Activated T-helper 2 cell treated with anti-CD3 and anti-CD28 coated beads, Interferon-gamma antibody, Interleukin-2, Interleukin-4, amounts not matched to agents 10 μg/mL and 5 μg/mL and 100 μg/mL, durations not matched to agents 14 hours and 24 hours and 36 hours (primary cell): ENCODE measurements around the gene FTSJ3. TPM values are rescaled to one million over a fixed set of nuclear protein-coding genes. Genes with fewer than 3 reads are reported as not detected.

Source experiments
- DNase-seq: peaks from one replicate; pipeline ENCODE4 v3.0.0; 2021; ENCODE audit warnings: low spot score
- H3K27ac Mint-ChIP-seq: one replicate; pipeline ENCODE4 v1.8.0; 2021; ENCODE audit warnings: mixed read lengths
- H3K27me3 Mint-ChIP-seq: one replicate; pipeline ENCODE4 v1.8.0; 2021; ENCODE audit warnings: low read depth, mixed read lengths
- H3K36me3 Mint-ChIP-seq: one replicate; pipeline ENCODE4 v1.8.0; 2021; ENCODE audit warnings: low read depth, mixed read lengths
- H3K4me1 Mint-ChIP-seq: one replicate; pipeline ENCODE4 v1.8.0; 2021; ENCODE audit warnings: low read depth, mixed read lengths
- H3K4me3 Mint-ChIP-seq: one replicate; pipeline ENCODE4 v1.8.0; 2021; ENCODE audit warnings: low read depth, mild to moderate bottlenecking, moderate library complexity, mixed read lengths
- H3K9me3 Mint-ChIP-seq: one replicate; pipeline ENCODE4 v1.8.0; 2021; ENCODE audit warnings: mixed read lengths
- intact Hi-C: fragments of 100-400 bp; cut with micrococcal nuclease; formaldehyde crosslinking; loops from one replicate; pipeline ENCODE4 v1.15.1; 2023
- total RNA-seq: library from RNA; stranded (reverse); gene quantifications from 2 replicates; pipeline ENCODE4 v1.2.3, GENCODE V29; 2022

Gene FTSJ3
- total RNA-seq, 1 donor from 2014 or later: 80.7 TPM

DNA sequence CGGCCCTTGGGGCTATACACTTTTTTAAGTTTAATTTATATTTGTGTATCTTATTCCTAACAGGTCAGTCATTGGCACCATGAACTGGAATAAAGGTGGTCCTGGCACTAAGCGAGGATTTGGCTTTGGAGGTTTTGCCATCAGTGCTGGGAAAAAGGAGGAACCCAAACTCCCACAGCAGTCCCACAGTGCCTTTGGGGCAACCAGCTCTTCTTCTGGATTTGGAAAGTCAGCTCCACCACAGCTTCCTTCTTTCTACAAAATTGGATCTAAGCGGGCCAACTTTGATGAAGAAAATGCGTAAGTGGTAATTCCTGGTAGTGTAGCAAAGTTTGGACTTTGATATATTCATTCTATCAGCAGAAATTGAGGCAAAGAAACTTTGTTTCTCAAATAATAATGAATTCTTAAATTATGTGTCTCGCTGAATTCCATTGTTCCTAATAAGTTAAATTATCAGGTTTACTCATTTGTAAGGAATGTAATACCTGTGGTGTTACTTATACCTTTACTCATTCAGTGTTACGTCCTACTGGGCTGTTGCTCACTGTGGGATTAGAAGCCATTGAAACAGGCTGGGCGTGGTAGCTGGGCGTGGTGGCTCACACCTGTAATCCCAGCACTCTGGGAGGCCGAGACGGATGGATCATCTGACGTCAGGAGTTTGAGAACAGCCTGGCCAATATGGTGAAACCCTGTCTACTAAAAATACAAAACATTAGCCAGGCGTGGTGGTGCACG, 40.3 kb downstream of the FTSJ3 start:
- peaks cover 46% of the 10 kb centered on the region for H3K36me3 Mint-ChIP-seq
- peaks cover 24% of the 10 kb centered on the region for H3K4me1 Mint-ChIP-seq
- DNase-seq: no peak
- H3K27me3 Mint-ChIP-seq: no peaks in the 10 kb centered on the region
- no peak overlapping the region for H3K4me3 Mint-ChIP-seq
- H3K27ac Mint-ChIP-seq: no peak overlapping the region
- H3K9me3 Mint-ChIP-seq: no peaks in the 10 kb centered on the region
- intact Hi-C loops: no loop called here

DNA sequence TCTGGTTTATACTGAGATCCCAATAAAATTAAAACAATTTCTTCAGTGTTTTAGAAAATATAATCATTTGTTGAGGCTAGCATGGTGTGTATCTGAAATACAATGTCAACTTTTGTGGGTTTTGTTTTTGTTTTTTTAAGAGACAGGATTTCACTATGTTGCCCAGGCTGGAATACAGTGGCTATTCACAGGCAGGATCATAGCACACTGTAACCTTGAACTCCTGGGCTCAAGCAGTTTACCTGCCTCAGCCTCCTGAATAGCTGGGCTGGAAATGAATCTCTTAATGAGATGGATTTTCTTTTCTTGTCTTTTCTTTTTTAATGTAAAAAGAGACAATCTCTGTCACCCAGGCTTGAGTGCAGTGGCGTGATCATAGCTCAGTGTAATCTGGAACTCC, 41.3 kb downstream of the FTSJ3 start:
- no peak overlapping the region for H3K27ac Mint-ChIP-seq
- no peak for DNase-seq
- H3K36me3 Mint-ChIP-seq: peaks cover 43% of the 10 kb centered on the region
- no peaks in the 10 kb centered on the region for H3K27me3 Mint-ChIP-seq
- no peaks in the 10 kb centered on the region for H3K9me3 Mint-ChIP-seq
- intact Hi-C loops: no loop called here
- H3K4me3 Mint-ChIP-seq: no peak overlapping the region
- H3K4me1 Mint-ChIP-seq: peaks cover 26% of the 10 kb centered on the region

DNA sequence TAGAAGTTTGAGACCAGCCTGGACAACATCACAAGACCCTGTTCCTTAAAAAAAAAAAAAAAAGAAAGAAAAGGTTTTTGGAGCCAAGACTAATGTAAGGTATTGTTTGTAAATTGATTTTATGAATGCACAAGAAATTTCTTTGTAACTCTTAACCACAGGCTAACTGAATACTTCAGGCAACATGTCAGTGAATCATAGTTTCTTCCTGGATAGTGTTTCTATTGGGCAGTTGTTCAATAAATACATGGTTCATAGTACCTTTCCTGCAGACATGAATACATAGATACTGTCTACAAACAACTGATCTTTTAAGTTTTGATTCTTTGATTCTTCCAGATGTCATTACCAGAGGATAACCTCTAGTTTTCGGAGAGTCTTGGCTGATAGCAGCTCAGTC, 41.9 kb downstream of the FTSJ3 start:
- Mint-ChIP-seq H3K9me3 (no peaks in the 10 kb centered on the region), H3K27ac (no peak overlapping the region), H3K27me3 (no peaks in the 10 kb centered on the region), H3K4me3 (no peak overlapping the region), H3K4me1 (peaks cover 30% of the 10 kb centered on the region), H3K36me3 (peaks cover 47% of the 10 kb centered on the region)
- intact Hi-C loops: no loop called here
- DNase-seq: no peak

DNA sequence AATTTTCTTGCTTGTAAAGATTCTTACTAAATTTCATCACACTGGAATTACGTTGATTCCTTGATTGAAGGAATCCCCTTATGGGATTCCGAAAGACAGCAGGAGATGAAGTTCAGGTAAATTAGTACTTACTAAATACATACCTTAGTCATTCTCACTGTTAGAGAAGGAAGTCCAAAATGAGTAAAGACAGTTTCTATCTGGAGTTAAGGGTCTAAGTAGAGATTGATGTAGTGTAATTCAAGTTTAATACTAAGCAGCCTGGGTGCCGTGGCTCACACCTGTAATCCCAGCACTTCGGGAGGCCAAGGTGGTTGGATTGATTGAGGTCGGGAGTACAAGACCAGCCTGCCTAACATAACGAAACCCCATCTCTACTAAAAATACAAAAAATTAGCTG, 43.9 kb downstream of the FTSJ3 start:
- intact Hi-C loops: no loop called here

DNA sequence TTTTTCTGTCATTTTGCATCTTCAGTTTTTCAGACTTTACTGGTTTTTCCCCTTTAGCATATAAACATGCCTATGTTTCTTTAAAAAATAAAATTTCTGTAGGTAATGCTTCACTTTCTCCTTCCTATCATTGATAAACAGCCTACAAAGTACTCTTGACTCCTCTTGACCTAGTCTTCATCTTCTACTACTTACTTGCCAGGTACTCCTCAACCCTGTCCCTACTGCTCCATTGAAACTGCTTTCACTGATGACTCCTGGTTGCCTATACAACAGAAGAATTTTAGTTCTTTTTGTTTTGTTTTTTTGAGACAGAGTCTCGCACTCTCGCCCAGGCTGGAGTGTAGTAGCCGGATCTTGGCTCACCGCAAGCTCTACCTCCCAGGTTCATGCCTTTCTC, 46.5 kb downstream of the FTSJ3 start:
- peaks cover 61% of the 10 kb centered on the region for H3K36me3 Mint-ChIP-seq
- H3K27me3 Mint-ChIP-seq: no peaks in the 10 kb centered on the region
- H3K9me3 Mint-ChIP-seq: no peaks in the 10 kb centered on the region
- no peak overlapping the region for H3K4me3 Mint-ChIP-seq
- peak overlapping the region; percentile 29 for H3K27ac Mint-ChIP-seq
- intact Hi-C loops: no loop called here
- no peak for DNase-seq
- peaks cover 54% of the 10 kb centered on the region for H3K4me1 Mint-ChIP-seq

More for the DNA sequence above, 43.9 kb downstream of the FTSJ3 start:
- Mint-ChIP-seq H3K4me3 (no peak overlapping the region), H3K4me1 (peaks cover 39% of the 10 kb centered on the region), H3K27me3 (no peaks in the 10 kb centered on the region), H3K9me3 (no peaks in the 10 kb centered on the region), H3K36me3 (peaks cover 52% of the 10 kb centered on the region), H3K27ac (peak overlapping the region; percentile 18)
- no peak for DNase-seq

DNA sequence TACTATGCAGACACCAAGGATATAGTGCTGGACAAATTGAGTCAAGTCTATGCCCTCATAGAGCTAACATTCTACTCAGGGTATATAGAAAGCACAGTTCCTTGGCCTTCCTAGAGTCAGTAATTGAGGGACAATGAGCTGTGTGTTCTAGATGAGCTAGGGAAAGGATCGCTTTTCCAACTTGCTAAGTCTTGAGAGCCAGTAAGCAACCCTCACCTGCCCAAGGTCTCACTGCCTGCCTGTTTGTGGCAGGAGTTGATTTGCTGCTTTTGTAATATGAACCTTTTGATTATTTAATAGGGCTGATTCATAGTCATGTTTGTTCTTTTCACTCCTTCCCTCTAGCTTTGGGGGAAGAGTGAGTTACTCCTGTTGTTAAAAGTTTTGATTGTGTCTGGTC, 47.0 kb downstream of the FTSJ3 start:
- H3K9me3 Mint-ChIP-seq: no peaks in the 10 kb centered on the region
- H3K4me1 Mint-ChIP-seq: peaks cover 54% of the 10 kb centered on the region
- no peak for DNase-seq
- no peak overlapping the region for H3K4me3 Mint-ChIP-seq
- H3K27me3 Mint-ChIP-seq: no peaks in the 10 kb centered on the region
- peak overlapping the region; percentile 9 for H3K27ac Mint-ChIP-seq
- intact Hi-C loops: no loop called here
- peaks cover 59% of the 10 kb centered on the region for H3K36me3 Mint-ChIP-seq

DNA sequence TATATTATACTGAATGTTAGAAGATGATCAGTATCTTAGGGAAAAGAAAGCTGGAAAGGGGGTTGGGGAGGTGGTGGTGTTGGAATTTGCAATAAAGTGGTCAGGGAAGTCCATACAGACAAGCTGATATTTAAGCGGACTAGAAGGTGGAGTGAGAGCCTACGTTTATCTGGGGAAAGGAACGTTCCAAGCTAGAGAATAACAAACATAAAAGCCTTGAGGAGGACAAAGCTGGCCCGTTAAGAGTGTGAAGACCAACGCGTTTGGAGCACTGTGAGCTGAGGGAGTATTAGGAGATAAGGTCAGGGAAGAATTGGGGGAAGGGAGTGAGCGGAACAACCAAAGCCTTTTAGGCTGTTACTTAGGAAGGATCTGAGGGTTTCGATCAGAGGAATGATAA, 52.0 kb downstream of the FTSJ3 start:
- peaks cover 64% of the 10 kb centered on the region for H3K36me3 Mint-ChIP-seq
- peaks cover 43% of the 10 kb centered on the region for H3K4me1 Mint-ChIP-seq
- intact Hi-C loops: loop anchor here (10.0 kb wide), 1 partner anchor 729 kb away; the partner anchor contains the start of genes CEP95 and DDX5
- peak overlapping the region; percentile 99 for H3K27ac Mint-ChIP-seq
- no peak for DNase-seq
- H3K4me3 Mint-ChIP-seq: peak overlapping the region; percentile 92
- H3K9me3 Mint-ChIP-seq: no peaks in the 10 kb centered on the region
- no peaks in the 10 kb centered on the region for H3K27me3 Mint-ChIP-seq

DNA sequence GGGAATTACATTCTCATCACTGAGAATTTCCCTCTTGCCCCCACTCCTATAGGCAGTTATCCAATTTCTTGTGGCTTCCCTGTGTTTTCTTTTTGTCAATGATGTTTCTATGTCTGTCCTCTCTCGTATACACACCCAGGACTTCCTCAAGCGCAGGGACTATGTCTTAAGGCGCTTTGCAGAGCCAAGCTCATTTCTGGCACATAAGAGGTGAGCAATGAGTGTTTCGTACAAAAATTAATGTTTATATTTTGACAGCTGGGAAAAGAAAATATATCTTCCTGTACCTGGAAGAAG, 52.5 kb downstream of the FTSJ3 start:
- H3K4me3 Mint-ChIP-seq: peak overlapping the region; percentile 92
- no peaks in the 10 kb centered on the region for H3K9me3 Mint-ChIP-seq
- H3K4me1 Mint-ChIP-seq: peaks cover 43% of the 10 kb centered on the region
- H3K27ac Mint-ChIP-seq: peak overlapping the region; percentile 99
- DNase-seq: no peak
- no peaks in the 10 kb centered on the region for H3K27me3 Mint-ChIP-seq
- intact Hi-C loops: loop anchor here (10.0 kb wide), 1 partner anchor 730 kb away; the partner anchor contains the start of genes CEP95 and DDX5
- H3K36me3 Mint-ChIP-seq: peaks cover 64% of the 10 kb centered on the region

DNA sequence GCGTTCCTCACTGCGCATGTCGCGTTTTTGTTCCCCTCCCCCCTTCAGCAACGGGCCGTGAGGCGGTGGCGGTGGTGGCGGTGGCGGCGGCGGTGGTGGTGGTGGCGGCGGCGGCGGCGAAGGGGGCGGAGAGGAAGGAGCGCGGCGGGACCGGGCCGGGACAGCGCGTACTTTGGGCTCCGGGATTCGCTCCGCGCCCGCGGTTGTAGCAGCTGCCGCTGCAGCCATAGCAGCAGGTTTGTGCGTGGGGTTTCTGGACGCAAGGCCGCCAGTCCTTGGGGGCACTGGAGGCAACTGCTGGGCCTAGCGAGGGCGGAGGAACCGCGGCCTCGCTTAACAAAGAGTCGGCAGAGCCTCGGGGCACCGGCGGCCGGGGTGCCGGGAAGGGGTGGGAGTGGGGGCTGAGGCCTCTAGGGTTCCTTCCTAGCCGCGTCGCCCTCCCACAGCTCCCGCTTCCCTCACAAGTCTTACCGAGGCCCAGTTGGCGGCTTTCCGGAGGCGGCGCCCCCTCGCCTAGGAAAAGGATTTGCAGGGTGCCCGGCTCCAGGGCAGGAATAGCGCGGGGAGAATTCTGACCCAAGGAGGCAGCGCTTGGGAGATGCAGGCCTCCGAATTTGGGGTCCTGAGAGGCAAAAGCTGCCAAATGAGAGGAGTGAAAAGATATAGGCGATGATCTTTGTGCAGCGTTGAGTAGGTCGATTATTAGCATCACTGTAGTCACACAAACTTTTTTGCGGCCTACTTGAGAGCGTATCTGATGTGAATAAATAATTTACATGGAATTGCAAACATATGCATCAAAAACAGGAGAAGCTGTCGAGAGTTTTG, 53.1 kb downstream of the FTSJ3 start, which contains the start of gene DDX42:
DDX42 (plus strand) TSS at position 30 of the 828 bp plus-strand sequence. CDS start 12,880 bp downstream, outside the sequence.
- Mint-ChIP-seq H3K36me3 (peaks cover 58% of the 10 kb centered on the region), H3K27me3 (no peaks in the 10 kb centered on the region), H3K4me3 (peak within 1 kb of the TSS; percentile 92), H3K27ac (peak within 1 kb of the TSS; percentile 99), H3K4me1 (peaks cover 38% of the 10 kb centered on the region), H3K9me3 (no peaks in the 10 kb centered on the region)
- intact Hi-C loops: loop anchor here (10.0 kb wide), 1 partner anchor 730 kb away; the partner anchor contains the start of genes CEP95 and DDX5
- no peak for DNase-seq

DNA sequence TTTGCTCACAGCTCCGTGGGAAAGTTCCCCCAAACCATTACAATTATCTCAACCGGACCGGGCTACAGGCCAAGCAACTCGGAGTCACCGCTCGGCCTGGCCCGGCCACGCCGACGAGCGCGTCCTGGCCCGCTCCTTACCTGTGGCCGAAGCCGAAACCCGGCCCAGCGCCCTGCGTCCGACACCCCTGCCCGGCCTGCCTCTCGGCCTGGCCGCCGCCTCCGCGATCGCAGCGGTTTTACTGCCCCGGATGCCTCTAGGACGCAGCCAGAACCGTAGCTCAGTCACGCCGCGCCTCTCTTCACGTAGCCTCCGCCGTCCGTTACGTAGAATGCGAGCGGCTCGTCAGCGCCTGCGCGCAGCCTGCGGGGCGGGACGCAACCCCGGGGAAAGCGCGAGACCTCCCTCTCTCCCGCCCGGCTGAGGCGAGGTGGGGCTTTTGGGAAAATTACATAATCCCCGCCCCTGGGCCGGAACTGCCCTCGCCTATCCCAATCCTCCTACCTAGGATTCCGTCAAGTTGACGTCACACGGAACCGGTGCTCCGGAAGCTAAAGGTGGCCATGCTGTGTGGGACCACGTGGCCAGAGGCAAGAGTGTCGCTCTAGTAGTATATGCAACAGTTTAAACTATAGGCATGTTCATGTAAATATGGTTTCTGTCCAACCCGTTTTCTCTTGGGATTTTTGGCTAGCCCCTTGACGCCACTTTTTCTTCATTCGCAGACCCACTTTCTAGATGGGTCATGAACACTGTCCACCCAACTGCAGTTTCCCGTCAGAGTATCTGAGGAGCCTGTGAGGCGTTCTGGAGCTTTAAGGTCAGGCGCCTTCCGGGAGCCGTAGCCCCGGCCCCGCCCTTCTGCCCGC, 54.0 kb downstream of the FTSJ3 start, which contains the start of gene CCDC47:
CCDC47 (minus strand) TSS at position 326 of the 869 bp plus-strand sequence. CDS start 7,422 bp downstream, outside the sequence.
- H3K27ac Mint-ChIP-seq: peak within 1 kb of the TSS; percentile 99
- no peaks in the 10 kb centered on the region for H3K9me3 Mint-ChIP-seq
- H3K27me3 Mint-ChIP-seq: no peaks in the 10 kb centered on the region
- H3K4me1 Mint-ChIP-seq: peaks cover 36% of the 10 kb centered on the region
- H3K4me3 Mint-ChIP-seq: peak within 1 kb of the TSS; percentile 92
- DNase-seq: peak; percentile 99
- peaks cover 58% of the 10 kb centered on the region for H3K36me3 Mint-ChIP-seq
- intact Hi-C loops: loop anchor here (1.0 to 10.0 kb wide), 7 partner anchors 31 to 731 kb away; partner anchors contain the start of genes CEP95, DCAF7, DDX5 and FTSJ3

DNA sequence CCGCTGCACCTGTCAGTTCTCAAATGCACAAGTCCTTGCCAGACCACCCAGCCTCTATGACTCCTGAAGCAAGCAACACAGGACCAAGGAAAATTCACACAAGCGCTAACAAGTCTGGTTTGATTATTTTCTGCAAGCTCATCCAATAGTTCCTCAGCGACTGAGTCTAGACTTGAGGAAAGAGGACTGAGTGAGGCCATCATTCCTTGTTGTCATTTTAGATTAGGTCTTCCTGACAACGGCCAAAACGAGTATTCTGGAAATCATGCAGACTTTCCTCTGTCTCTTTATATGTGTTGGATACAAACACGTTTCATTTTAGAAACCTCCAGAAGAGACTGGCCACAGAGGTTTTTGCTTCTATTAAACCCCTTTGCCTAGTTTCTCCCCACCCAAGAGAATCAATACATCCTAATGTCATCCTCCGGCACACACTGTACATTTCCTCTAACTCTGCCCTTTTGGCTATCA, 54.6 kb downstream of the FTSJ3 start:
- intact Hi-C loops: loop anchor here (1.0 to 10.0 kb wide), 7 partner anchors 31 to 732 kb away; partner anchors contain the start of genes CEP95, DCAF7, DDX5 and FTSJ3
- DNase-seq: no peak
- peaks cover 32% of the 10 kb centered on the region for H3K4me1 Mint-ChIP-seq
- H3K4me3 Mint-ChIP-seq: peak overlapping the region; percentile 92
- peak overlapping the region; percentile 99 for H3K27ac Mint-ChIP-seq
- peaks cover 56% of the 10 kb centered on the region for H3K36me3 Mint-ChIP-seq
- H3K9me3 Mint-ChIP-seq: no peaks in the 10 kb centered on the region
- H3K27me3 Mint-ChIP-seq: no peaks in the 10 kb centered on the region
